Neural crest cell (in vitro differentiated cells): ENCODE measurements around the gene PISD. TPM values are rescaled to one million over a fixed set of nuclear protein-coding genes. Genes with fewer than 3 reads are reported as not detected.

Source experiments
- DNase-seq: peaks from one replicate; pipeline ENCODE4 v3.0.0; 2021; ENCODE audit warnings: low read depth, mixed read lengths, low spot score
- H3K27ac Mint-ChIP-seq: one replicate; pipeline ENCODE4 v1.8.0; 2021; ENCODE audit warnings: mild to moderate bottlenecking, mixed read lengths; ENCODE audit not compliant: unreplicated experiment
- H3K27me3 Mint-ChIP-seq: 2 replicates; pipeline ENCODE4 v1.8.0; 2021; ENCODE audit warnings: low read depth, mild to moderate bottlenecking, mixed read lengths
- H3K36me3 Mint-ChIP-seq: 2 replicates; pipeline ENCODE4 v1.8.0; 2021; ENCODE audit warnings: low read depth, mild to moderate bottlenecking, mixed read lengths
- H3K4me1 Mint-ChIP-seq: 2 replicates; pipeline ENCODE4 v1.8.0; 2021; ENCODE audit warnings: mixed read lengths
- H3K4me3 Mint-ChIP-seq: one replicate; pipeline ENCODE4 v1.8.0; 2021; ENCODE audit warnings: mild to moderate bottlenecking, mixed read lengths
- H3K9me3 Mint-ChIP-seq: 2 replicates; pipeline ENCODE4 v1.8.0; 2021; ENCODE audit warnings: mixed read lengths
- CTCF ChIP-seq: fragments of 200-600 bp; sonication (generic); conservative IDR thresholded peaks from 2 replicates; pipeline ENCODE4 v1.5.0; 2021; ENCODE audit warnings: antibody characterized with exemption, mild to moderate bottlenecking
- total RNA-seq: library from RNA; stranded (reverse); gene quantifications from 2 replicates; pipeline ENCODE4 v1.2.1, GENCODE V29; 2021

The PISD gene
- total RNA-seq, 1 donor from 2014 or later: 29.0 TPM

- peak; percentile 40 for DNase-seq
- no peaks in the 10 kb centered on the region for H3K36me3 Mint-ChIP-seq
- no peak for TF ChIP-seq CTCF
- H3K27me3 Mint-ChIP-seq: no peaks in the 10 kb centered on the region
- H3K27ac Mint-ChIP-seq: peak overlapping the region; percentile 27
- H3K4me3 Mint-ChIP-seq: peak overlapping the region; percentile 62
- peaks cover 16% of the 10 kb centered on the region for H3K4me1 Mint-ChIP-seq
- no peaks in the 10 kb centered on the region for H3K9me3 Mint-ChIP-seq
Observed at GRCh38 chr22:31625661-31626426, 36.2 kb downstream of the PISD start.

- H3K27ac Mint-ChIP-seq: peak overlapping the region; percentile 83
- DNase-seq: no peak
- no peaks in the 10 kb centered on the region for H3K9me3 Mint-ChIP-seq
- H3K36me3 Mint-ChIP-seq: no peaks in the 10 kb centered on the region
- H3K4me1 Mint-ChIP-seq: peaks cover 16% of the 10 kb centered on the region
- no peaks in the 10 kb centered on the region for H3K27me3 Mint-ChIP-seq
- H3K4me3 Mint-ChIP-seq: peak overlapping the region; percentile 12
- TF ChIP-seq CTCF: no peak
Observed at GRCh38 chr22:31625257-31625640, 36.8 kb downstream of the PISD start.

GRCh38 chr22:31623592-31624304, 38.3 kb downstream of the PISD start:
- no peak for DNase-seq
- TF ChIP-seq CTCF: no peak
- peaks cover 3% of the 10 kb centered on the region for H3K36me3 Mint-ChIP-seq
- H3K4me3 Mint-ChIP-seq: no peak overlapping the region
- no peaks in the 10 kb centered on the region for H3K9me3 Mint-ChIP-seq
- H3K4me1 Mint-ChIP-seq: peaks cover 22% of the 10 kb centered on the region
- H3K27me3 Mint-ChIP-seq: no peaks in the 10 kb centered on the region
- H3K27ac Mint-ChIP-seq: no peak overlapping the region

GRCh38 chr22:31622980-31623379, 39.0 kb downstream of the PISD start:
- DNase-seq: no peak
- H3K36me3 Mint-ChIP-seq: peaks cover 3% of the 10 kb centered on the region
- TF ChIP-seq CTCF: no peak
- H3K27ac Mint-ChIP-seq: no peak overlapping the region
- peaks cover 23% of the 10 kb centered on the region for H3K4me1 Mint-ChIP-seq
- H3K27me3 Mint-ChIP-seq: no peaks in the 10 kb centered on the region
- H3K9me3 Mint-ChIP-seq: no peaks in the 10 kb centered on the region
- H3K4me3 Mint-ChIP-seq: peak overlapping the region; percentile 44

- Mint-ChIP-seq H3K36me3 (peaks cover 3% of the 10 kb centered on the region), H3K27me3 (no peaks in the 10 kb centered on the region), H3K9me3 (no peaks in the 10 kb centered on the region), H3K4me3 (no peak overlapping the region), H3K27ac (no peak overlapping the region), H3K4me1 (peaks cover 23% of the 10 kb centered on the region)
- no peak for DNase-seq
- TF ChIP-seq CTCF: no peak
Observed at GRCh38 chr22:31621507-31622124, 40.4 kb downstream of the PISD start.
